RWPE1 (cell line): ENCODE measurements around the gene WRAP73.

Source experiments
- CTCF ChIA-PET: fragments of 350-600 bp; sonication (Branson Sonifier 250); formaldehyde crosslinking; extraction: SDS; loops from one replicate; lab custom pipeline; 2021; lab: Yijun Ruan, JAX
- POLR2A ChIA-PET: fragments of 400-600 bp; formaldehyde crosslinking; extraction: SDS; loops from one replicate; lab custom pipeline; 2020; ENCODE audit warnings: antibody characterized with exemption; ENCODE audit not compliant: low non-redundant PET; lab: Yijun Ruan, JAX
- DNase-seq: peaks from one replicate; pipeline ENCODE4 v3.0.0; 2012; ENCODE audit warnings: low spot score
- H3K27ac ChIP-seq: fragments of 450-650 bp; 2 replicates; pipeline ENCODE4 v1.5.1; 2017
- CTCF ChIP-seq: fragments of 450-650 bp; conservative IDR thresholded peaks from 2 replicates; pipeline ENCODE4 v1.5.1; 2017; ENCODE audit warnings: low read depth, mild to moderate bottlenecking

Gene WRAP73

GRCh38 chr1:3593745-3594144 lies 56.2 kb downstream of the WRAP73 start:
- H3K27ac ChIP-seq: no peak overlapping the region
- no peak for TF ChIP-seq CTCF
- no peak for DNase-seq
- POLR2A ChIA-PET: no interaction called here
- CTCF ChIA-PET: interaction anchor here (0.8 to 1.9 kb wide), 2 partner anchors 25 to 49 kb away, joined by 3 to 6 read pairs; no protein-coding TSS in a partner anchor

GRCh38 chr1:3593334-3593733 lies 56.6 kb downstream of the WRAP73 start:
- ChIA-PET POLR2A (no interaction called here), CTCF (interaction anchor here (0.8 to 1.9 kb wide), 2 partner anchors 26 to 49 kb away, joined by 3 to 6 read pairs; no protein-coding TSS in a partner anchor)
- DNase-seq: no peak
- H3K27ac ChIP-seq: no peak overlapping the region
- TF ChIP-seq CTCF: no peak

GRCh38 chr1:3590951-3591865 lies 58.7 kb downstream of the WRAP73 start:
- DNase-seq: no peak
- no peak for TF ChIP-seq CTCF

GRCh38 chr1:3590139-3590763 lies 59.7 kb downstream of the WRAP73 start:
- CTCF ChIA-PET: interaction anchor here (1.5 kb wide), 1 partner anchor 137 kb away, joined by 4 read pairs; no protein-coding TSS in a partner anchor
- no peak overlapping the region for H3K27ac ChIP-seq
- POLR2A ChIA-PET: no interaction called here
- TF ChIP-seq CTCF: no peak
- no peak for DNase-seq

More at GRCh38 chr1:3590951-3591865, 58.7 kb downstream of the WRAP73 start:
- no peak overlapping the region for H3K27ac ChIP-seq
- CTCF ChIA-PET: interaction anchor here (1.3 to 1.5 kb wide), 2 partner anchors 28 to 138 kb away, joined by 4 to 6 read pairs; no protein-coding TSS in a partner anchor
- POLR2A ChIA-PET: no interaction called here

GRCh38 chr1:3588395-3588794 lies 61.5 kb downstream of the WRAP73 start:
- no peak overlapping the region for H3K27ac ChIP-seq
- no peak for TF ChIP-seq CTCF
- ChIA-PET CTCF (interaction anchor here (0.6 to 1.0 kb wide), 3 partner anchors 10 to 59 kb away, joined by 3 to 4 read pairs (median 4); no protein-coding TSS in a partner anchor), POLR2A (no interaction called here)
- DNase-seq: no peak
